Skeletal muscle satellite cell (primary cell): ENCODE measurements around the gene TOP1.

Source experiments
- H3K27me3 ChIP-seq: 2 replicates; pipeline ENCODE4 v1.7.0; 2013; ENCODE audit warnings: low read length; ENCODE audit not compliant: control insufficient read depth, insufficient read depth
- H3K36me3 ChIP-seq: 2 replicates; pipeline ENCODE4 v1.7.0; 2013; ENCODE audit warnings: mild to moderate bottlenecking, control low read depth, low read length; ENCODE audit not compliant: insufficient read depth
- H3K4me1 ChIP-seq: 2 replicates; pipeline ENCODE4 v1.7.0; 2013; ENCODE audit warnings: low read length; ENCODE audit not compliant: control insufficient read depth, insufficient read depth
- H3K4me2 ChIP-seq: 2 replicates; pipeline ENCODE4 v1.7.0; 2013; ENCODE audit warnings: mild to moderate bottlenecking, low read length
- H3K4me3 ChIP-seq: 2 replicates; pipeline ENCODE4 v1.7.0; 2013; ENCODE audit warnings: low read length
- H3K9ac ChIP-seq: 2 replicates; pipeline ENCODE4 v1.7.0; 2013; ENCODE audit warnings: mild to moderate bottlenecking, low read depth, low read length, moderate library complexity
- H3K9me3 ChIP-seq: replicated peaks from 2 replicates; pipeline ENCODE4 v1.7.0; 2013; ENCODE audit warnings: mild to moderate bottlenecking, control low read depth, low read length

The TOP1 gene

GRCh38 chr20:41160686-41161085 lies 132.1 kb downstream of the TOP1 start:
- no peaks in the 10 kb centered on the region for H3K9me3 ChIP-seq
- H3K9ac ChIP-seq = no peak overlapping the region
- no peak overlapping the region for H3K4me2 ChIP-seq
- no peak overlapping the region for H3K4me3 ChIP-seq
- no peaks in the 10 kb centered on the region for H3K27me3 ChIP-seq
- H3K4me1 ChIP-seq = no peaks in the 10 kb centered on the region
- peaks cover 55% of the 10 kb centered on the region for H3K36me3 ChIP-seq

- H3K4me1 ChIP-seq = no peaks in the 10 kb centered on the region
- H3K9ac ChIP-seq = no peak overlapping the region
- H3K4me3 ChIP-seq = no peak overlapping the region
- no peak overlapping the region for H3K4me2 ChIP-seq
- no peaks in the 10 kb centered on the region for H3K9me3 ChIP-seq
- no peaks in the 10 kb centered on the region for H3K27me3 ChIP-seq
- peaks cover 66% of the 10 kb centered on the region for H3K36me3 ChIP-seq
Observed at GRCh38 chr20:41161886-41162285, 133.3 kb downstream of the TOP1 start.

GRCh38 chr20:41162396-41162795 lies 133.8 kb downstream of the TOP1 start:
- H3K4me3 ChIP-seq = no peak overlapping the region
- H3K9me3 ChIP-seq = no peaks in the 10 kb centered on the region
- H3K4me2 ChIP-seq = no peak overlapping the region
- H3K36me3 ChIP-seq = peaks cover 68% of the 10 kb centered on the region
- H3K9ac ChIP-seq = no peak overlapping the region
- no peaks in the 10 kb centered on the region for H3K4me1 ChIP-seq
- no peaks in the 10 kb centered on the region for H3K27me3 ChIP-seq

- Histone ChIP-seq H3K9me3 (no peaks in the 10 kb centered on the region), H3K4me3 (no peak overlapping the region), H3K27me3 (no peaks in the 10 kb centered on the region), H3K36me3 (peaks cover 81% of the 10 kb centered on the region), H3K4me1 (no peaks in the 10 kb centered on the region), H3K9ac (no peak overlapping the region), H3K4me2 (no peak overlapping the region)
Observed at GRCh38 chr20:41163821-41164220, 135.2 kb downstream of the TOP1 start.

- peaks cover 11% of the 10 kb centered on the region for H3K4me1 ChIP-seq
- no peaks in the 10 kb centered on the region for H3K27me3 ChIP-seq
- no peak overlapping the region for H3K4me2 ChIP-seq
- peaks cover 82% of the 10 kb centered on the region for H3K36me3 ChIP-seq
- no peaks in the 10 kb centered on the region for H3K9me3 ChIP-seq
- H3K9ac ChIP-seq = no peak overlapping the region
- no peak overlapping the region for H3K4me3 ChIP-seq
Observed at GRCh38 chr20:41165001-41165882, 136.6 kb downstream of the TOP1 start.

GRCh38 chr20:41166201-41167117 lies 137.8 kb downstream of the TOP1 start:
- Histone ChIP-seq H3K4me1 (peaks cover 11% of the 10 kb centered on the region), H3K9ac (no peak overlapping the region), H3K4me2 (no peak overlapping the region), H3K36me3 (peaks cover 81% of the 10 kb centered on the region), H3K27me3 (no peaks in the 10 kb centered on the region), H3K9me3 (no peaks in the 10 kb centered on the region), H3K4me3 (no peak overlapping the region)

- H3K9ac ChIP-seq = no peak overlapping the region
- no peaks in the 10 kb centered on the region for H3K9me3 ChIP-seq
- no peak overlapping the region for H3K4me3 ChIP-seq
- H3K4me2 ChIP-seq = no peak overlapping the region
- peaks cover 14% of the 10 kb centered on the region for H3K4me1 ChIP-seq
- H3K27me3 ChIP-seq = no peaks in the 10 kb centered on the region
- H3K36me3 ChIP-seq = peaks cover 84% of the 10 kb centered on the region
Observed at GRCh38 chr20:41167118-41167470, 138.5 kb downstream of the TOP1 start.

- Histone ChIP-seq H3K4me3 (no peak overlapping the region), H3K27me3 (no peaks in the 10 kb centered on the region), H3K9ac (no peak overlapping the region), H3K9me3 (no peaks in the 10 kb centered on the region), H3K4me2 (no peak overlapping the region), H3K36me3 (peaks cover 84% of the 10 kb centered on the region), H3K4me1 (peaks cover 20% of the 10 kb centered on the region)
Observed at GRCh38 chr20:41167481-41168253, 139.0 kb downstream of the TOP1 start.

- peaks cover 26% of the 10 kb centered on the region for H3K4me1 ChIP-seq
- peaks cover 81% of the 10 kb centered on the region for H3K36me3 ChIP-seq
- H3K9ac ChIP-seq = no peak overlapping the region
- H3K4me2 ChIP-seq = no peak overlapping the region
- no peaks in the 10 kb centered on the region for H3K27me3 ChIP-seq
- H3K9me3 ChIP-seq = no peaks in the 10 kb centered on the region
- no peak overlapping the region for H3K4me3 ChIP-seq
Observed at GRCh38 chr20:41168281-41169161, 139.9 kb downstream of the TOP1 start.

- Histone ChIP-seq H3K4me1 (peaks cover 29% of the 10 kb centered on the region), H3K36me3 (peaks cover 81% of the 10 kb centered on the region), H3K27me3 (no peaks in the 10 kb centered on the region), H3K4me2 (no peak overlapping the region), H3K9ac (no peak overlapping the region), H3K9me3 (no peaks in the 10 kb centered on the region), H3K4me3 (no peak overlapping the region)
Observed at GRCh38 chr20:41169162-41169690, 140.6 kb downstream of the TOP1 start.
